HG03439 (cell line): Measurements from ENCODE around the gene TEKT5.
"Not testable (repeated sequence)": the region's sequence is repeated elsewhere in the genome, so short reads cannot be mapped to it uniquely, and the experiment has no call there.

Source experiments
- ATAC-seq: cut with Tn5 transposase; IDR thresholded peaks from one replicate; pipeline ENCODE4 v1.9.1; 2021; ENCODE audit warnings: mild to moderate bottlenecking, moderate library complexity; ENCODE audit not compliant: unreplicated experiment

Gene TEKT5

GRCh38 chr16:10685709-10686108, 9.0 kb downstream of the TEKT5 start:
- no peak for ATAC-seq

- ATAC-seq = no peak
These were observed 10.1 kb downstream of the TEKT5 start for GRCh38 chr16:10684511-10685151.

- no peak for ATAC-seq
These were observed 11.6 kb downstream of the TEKT5 start for GRCh38 chr16:10683170-10683569.

- ATAC-seq = no peak
These were observed 12.1 kb downstream of the TEKT5 start for GRCh38 chr16:10682604-10683003.

- no peak for ATAC-seq
These were observed 13.1 kb downstream of the TEKT5 start for GRCh38 chr16:10681310-10682308.

GRCh38 chr16:10679921-10680320, 14.8 kb downstream of the TEKT5 start:
- no peak for ATAC-seq

- ATAC-seq = not testable (repeated sequence)
These were observed 15.3 kb downstream of the TEKT5 start for GRCh38 chr16:10679441-10679840.

GRCh38 chr16:10678655-10679054, 16.1 kb downstream of the TEKT5 start:
- ATAC-seq = no peak

- no peak for ATAC-seq
These were observed 18.4 kb downstream of the TEKT5 start for GRCh38 chr16:10676284-10676683.

GRCh38 chr16:10675861-10676260, 18.9 kb downstream of the TEKT5 start:
- ATAC-seq = no peak

- ATAC-seq = no peak
These were observed 19.5 kb downstream of the TEKT5 start for GRCh38 chr16:10675216-10675615.

GRCh38 chr16:10671729-10672128, 23.0 kb downstream of the TEKT5 start:
- no peak for ATAC-seq

GRCh38 chr16:10669791-10670190, 24.9 kb downstream of the TEKT5 start:
- ATAC-seq = no peak

- ATAC-seq = no peak
These were observed 26.2 kb downstream of the TEKT5 start for GRCh38 chr16:10668322-10669045.

GRCh38 chr16:10667239-10667638, 27.5 kb downstream of the TEKT5 start:
- ATAC-seq = no peak

- ATAC-seq = no peak
These were observed 28.4 kb downstream of the TEKT5 start for GRCh38 chr16:10666291-10666690.

- no peak for ATAC-seq
These were observed 29.6 kb downstream of the TEKT5 start for GRCh38 chr16:10665166-10665565.

- no peak for ATAC-seq
These were observed 30.0 kb downstream of the TEKT5 start for GRCh38 chr16:10664720-10665126.

GRCh38 chr16:10663744-10664143, 31.0 kb downstream of the TEKT5 start:
- ATAC-seq = no peak

GRCh38 chr16:10663146-10663545, 31.6 kb downstream of the TEKT5 start:
- ATAC-seq = no peak

- no peak for ATAC-seq
These were observed 32.5 kb downstream of the TEKT5 start for GRCh38 chr16:10662212-10662611.
